Measurements from ENCODE around the gene ABO.
"Not testable (repeated sequence)": the region's sequence is repeated elsewhere in the genome, so short reads cannot be mapped to it uniquely, and the experiment has no call there.

ABO gene
- total RNA-seq, result 0 to 0.12 reads per million in 2 experiments

DNA sequence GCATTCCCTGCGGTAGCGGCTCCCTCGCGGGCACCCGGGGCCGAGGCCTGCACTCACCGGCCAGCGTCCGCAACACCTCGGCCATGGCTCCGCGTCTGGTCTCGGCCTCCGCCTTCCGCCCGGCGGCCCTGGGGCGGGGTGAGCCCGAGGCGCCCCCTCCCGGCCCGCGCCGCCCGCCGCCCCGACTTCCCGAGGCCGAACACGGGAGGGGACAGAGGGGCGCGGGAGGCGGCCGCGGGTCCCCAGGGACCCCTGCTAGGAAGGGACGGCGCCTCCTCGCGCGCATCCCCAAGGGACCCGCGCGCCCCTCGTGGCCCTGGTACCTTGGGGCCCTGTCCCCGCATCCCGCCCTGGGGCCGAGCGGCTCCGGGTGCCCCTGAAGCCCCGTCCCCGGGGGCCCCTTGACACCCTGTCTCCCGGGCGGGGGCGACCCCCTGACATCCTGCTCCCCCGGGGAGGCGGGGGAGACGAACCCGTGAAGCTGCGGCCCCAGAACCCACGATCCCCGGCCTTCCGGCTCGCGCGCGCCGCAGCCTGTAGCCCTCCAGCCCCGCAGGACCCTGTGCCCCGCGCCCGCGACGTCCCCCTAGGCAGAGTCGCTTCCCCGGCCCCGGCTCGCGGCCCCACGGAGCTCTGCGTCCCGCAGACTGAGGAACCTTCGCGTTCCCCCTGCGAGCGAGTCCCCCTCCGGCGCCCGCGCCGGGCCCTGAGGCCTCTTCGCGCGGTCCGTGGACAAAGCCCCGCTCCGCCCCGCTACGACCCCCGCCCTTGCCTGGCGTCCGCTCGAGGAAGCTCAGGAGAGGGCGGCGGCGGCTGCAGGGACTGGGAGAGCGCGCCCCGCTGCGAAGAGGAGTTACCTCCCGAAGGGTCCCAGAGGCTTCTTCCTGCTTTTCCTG lies at the start of gene ABO:
Gene ABO, minus strand, starts transcription at position 97 of the 896 bp plus-strand sequence.
- DNase-seq (ENCODE audit: low read depth), result no peak

DNA sequence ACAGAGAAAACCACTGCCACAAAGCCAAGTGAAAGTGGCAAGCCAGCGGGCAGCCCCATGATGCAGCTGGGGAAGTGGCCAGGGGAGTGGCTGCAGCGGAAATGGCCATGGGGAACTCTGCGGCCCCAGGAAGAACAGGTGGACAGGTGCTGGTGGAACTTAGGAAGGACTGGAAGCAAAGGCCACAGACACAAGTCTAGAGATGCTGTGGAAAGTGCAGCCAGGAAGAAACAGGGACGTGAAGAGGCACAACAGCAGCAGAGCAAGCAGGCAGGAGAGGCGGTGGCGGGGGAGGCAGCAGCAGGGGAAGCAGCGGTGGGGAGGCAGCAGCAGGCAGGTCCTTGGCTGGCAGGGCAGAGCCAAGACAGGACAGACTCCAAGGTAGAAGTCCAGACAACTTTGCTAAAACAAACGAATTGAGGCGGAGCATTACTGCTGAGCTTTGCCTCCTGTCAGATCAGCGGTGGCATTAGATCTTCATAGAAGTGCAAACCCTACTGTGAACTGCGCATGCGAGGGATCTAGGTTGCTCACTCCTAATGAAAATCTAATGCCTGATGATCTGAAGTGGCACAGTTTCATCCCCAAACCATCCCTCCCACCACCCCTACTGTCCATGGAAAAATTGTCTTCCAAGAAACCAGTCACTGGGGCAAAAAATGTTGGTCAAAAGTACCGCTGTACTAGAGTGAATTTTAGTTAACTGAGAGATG lies 49.1 kb upstream of the ABO start:
- DNase-seq (ENCODE audit: low read depth), result no peak

- no peak for DNase-seq (ENCODE audit: low read depth)
Observed at GRCh38 chr9:133323211-133323610, 48.2 kb upstream of the ABO start.

GRCh38 chr9:133322701-133323100 lies 47.7 kb upstream of the ABO start:
- DNase-seq (ENCODE audit: low read depth), result no peak

GRCh38 chr9:133321411-133321935 lies 46.5 kb upstream of the ABO start:
- no peak for DNase-seq (ENCODE audit: low read depth)

GRCh38 chr9:133320421-133320881 lies 45.5 kb upstream of the ABO start:
- no peak for DNase-seq (ENCODE audit: low read depth)

GRCh38 chr9:133317551-133317950 lies 42.5 kb upstream of the ABO start:
- not testable (repeated sequence) for DNase-seq (ENCODE audit: low read depth)

- DNase-seq (ENCODE audit: low read depth), result no peak
Observed at GRCh38 chr9:133315997-133316396, 41.0 kb upstream of the ABO start.

- no peak for DNase-seq (ENCODE audit: low read depth)
Observed at GRCh38 chr9:133309608-133310007, 34.6 kb upstream of the ABO start.

GRCh38 chr9:133307301-133307700 lies 32.3 kb upstream of the ABO start:
- DNase-seq (ENCODE audit: low read depth), result no peak

DNA sequence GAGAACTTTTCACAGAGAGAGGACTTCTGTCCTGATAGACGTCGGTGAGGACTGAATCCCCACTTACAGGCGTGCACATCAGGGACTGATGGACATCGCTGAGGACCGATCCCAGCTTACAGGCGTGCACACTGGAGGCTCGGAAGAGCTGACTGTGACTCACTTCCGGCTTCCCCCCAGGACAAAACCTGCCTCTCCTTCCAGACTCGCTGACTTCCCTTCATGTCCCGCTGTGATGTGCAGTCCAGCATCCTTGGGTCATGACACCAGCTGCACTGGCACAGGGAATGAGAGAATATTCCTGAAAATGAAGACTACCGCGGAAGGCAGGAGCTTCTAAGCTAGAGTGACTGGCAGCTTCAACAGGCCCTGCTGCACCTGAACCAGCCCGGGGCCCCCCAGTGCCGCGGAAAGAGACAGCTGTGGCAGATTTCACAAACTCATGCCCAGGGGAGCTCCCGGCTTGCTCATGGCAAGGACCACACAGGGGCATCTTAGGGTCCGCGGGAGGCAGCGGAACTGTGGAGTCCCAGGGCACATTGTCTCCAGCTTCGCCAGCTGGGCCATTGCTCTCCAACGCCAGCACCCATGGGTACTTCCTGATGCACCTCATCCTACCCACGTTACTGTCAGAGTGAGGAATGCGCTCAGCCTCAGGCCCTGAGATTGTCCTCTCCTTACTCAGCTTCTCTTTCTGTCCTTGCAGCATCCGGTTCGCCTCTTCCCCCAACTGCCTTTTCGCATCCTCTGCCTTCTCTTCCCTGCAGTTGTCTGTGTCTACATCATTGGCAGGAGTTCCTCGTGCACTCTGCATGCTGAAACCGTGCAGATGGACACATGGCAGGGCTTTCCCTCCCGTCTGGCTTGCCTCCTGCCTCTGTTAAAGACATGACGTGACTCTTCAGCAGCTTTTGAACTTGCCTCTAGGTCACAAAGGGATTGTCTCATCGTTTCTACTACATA lies 31.5 kb upstream of the ABO start:
- no peak for DNase-seq (ENCODE audit: low read depth)

DNA sequence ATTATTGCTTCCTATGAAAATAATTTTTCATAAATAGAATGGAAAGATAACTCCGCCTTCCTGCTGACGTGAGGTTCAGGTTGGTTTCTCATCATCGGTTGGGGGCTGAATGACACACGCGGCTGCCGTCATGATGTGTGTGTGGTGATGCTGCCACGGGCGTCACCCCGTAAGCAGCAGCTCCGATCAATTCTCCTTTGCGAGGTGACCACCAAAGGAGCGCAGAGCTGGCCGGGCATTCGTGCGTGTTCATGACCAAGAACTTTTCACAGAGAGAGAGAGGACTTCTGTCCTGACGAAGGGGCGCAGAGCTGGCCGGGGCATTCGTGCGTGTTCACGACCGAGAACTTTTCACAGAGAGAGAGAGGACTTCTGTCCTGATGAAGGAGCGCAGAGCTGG lies 30.7 kb upstream of the ABO start:
- no peak for DNase-seq (ENCODE audit: low read depth)

- DNase-seq (ENCODE audit: low read depth), result no peak
Observed at GRCh38 chr9:133304477-133305377, 29.7 kb upstream of the ABO start.

DNA sequence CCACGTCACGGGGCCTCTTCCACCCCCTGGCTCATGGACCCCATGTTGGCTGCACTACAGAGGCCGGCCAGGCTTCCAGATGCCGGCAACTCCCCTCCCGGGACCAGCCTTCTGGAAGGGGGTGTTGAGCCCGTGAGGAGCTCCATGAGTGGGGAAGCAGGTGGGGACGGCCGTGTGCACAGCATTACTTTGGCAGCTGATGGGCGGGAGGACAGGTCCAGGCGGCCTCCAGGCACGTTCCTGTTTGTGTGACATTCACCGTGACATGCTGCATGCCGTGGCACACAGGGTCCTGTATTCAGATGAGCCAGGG lies 29.1 kb upstream of the ABO start:
- DNase-seq (ENCODE audit: low read depth), result no peak

DNA sequence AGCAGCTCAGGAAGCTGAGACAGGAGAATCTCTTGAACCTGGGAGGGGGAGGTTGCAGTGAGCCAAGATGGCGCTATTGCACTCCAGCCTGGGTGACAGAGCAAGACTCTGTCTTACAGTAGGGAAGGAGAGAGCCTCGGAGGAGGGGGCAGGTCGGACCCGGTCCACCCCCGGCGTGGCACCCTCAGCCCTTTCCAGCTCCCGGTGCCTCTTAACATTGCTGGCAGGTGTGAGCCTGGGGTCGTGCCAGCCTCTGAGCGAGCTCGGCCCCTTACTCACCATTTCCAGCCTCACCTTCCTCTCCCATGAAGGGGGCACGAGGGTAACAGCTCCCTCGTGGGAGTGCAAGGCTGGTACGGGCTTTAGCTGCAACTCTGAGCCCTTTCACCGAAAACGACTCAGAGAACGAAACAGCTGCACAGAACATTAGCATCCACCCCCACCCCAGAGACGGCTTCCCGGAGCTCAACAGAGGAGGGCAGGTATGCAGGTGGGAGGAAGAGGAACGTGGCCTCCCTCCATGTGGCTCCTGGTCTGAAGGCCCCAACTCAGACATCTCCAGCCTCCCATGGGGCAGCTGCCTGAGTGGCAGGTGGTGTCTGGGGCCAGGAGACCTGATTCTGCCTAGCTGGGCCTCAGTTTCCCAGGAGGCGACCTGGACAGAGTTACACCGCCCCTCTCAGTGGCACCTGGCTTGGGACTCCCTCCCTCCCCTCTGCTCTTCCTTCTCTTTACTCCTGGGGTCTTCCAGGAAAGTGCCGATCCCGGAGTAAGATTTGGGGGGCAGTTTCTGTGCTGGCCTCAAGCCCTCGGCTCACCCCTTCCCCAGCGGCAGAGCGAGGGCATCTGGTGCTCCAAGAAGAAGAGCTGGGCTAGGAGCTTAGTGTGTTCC lies 28.5 kb upstream of the ABO start:
- DNase-seq (ENCODE audit: low read depth), result no peak

DNA sequence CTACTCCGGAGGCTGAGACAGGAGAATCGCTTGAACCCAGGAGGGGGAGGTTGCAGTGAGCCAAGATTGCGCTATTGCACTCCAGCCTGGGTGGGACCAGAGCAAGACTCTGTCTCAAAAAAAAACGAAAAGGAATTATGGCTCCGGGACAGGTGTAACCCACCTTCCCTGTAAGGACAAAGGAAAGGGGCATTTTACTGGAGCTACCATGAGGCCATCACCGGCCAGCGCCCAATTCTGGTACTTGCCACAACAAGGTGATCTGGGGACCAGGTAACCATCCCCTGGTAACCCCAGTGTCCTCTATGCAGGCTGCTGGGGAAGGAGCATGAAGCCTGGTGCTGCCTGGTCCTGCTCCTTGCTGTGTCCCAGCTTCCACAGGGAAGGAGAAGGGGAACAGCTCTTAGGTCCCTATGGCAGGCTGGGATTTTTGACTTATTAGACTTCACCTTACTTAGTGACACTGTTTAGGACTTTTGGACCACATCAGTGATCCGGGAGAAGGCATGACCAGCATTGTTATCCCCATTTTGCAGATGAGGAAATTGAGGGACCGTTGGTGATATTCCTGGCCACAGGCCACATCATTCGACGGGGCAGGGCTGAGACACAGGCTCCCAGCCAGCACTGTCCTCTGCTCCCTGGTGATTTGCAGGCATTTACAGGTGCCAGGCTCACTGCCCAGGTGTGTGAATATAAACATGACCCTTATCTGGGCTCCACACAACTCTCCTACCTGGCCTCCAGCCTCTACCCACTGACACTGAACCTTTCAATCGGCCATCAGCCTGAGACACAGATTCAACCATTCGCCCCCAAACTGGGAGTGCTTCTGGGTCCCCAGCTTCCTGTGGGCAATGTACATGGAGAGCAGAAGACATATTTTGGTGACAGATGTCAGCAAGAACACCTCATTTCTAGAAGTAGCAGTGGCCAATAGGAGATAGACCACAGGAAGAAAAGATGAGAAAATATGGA lies 26.5 kb upstream of the ABO start:
- DNase-seq (ENCODE audit: low read depth), result no peak

DNA sequence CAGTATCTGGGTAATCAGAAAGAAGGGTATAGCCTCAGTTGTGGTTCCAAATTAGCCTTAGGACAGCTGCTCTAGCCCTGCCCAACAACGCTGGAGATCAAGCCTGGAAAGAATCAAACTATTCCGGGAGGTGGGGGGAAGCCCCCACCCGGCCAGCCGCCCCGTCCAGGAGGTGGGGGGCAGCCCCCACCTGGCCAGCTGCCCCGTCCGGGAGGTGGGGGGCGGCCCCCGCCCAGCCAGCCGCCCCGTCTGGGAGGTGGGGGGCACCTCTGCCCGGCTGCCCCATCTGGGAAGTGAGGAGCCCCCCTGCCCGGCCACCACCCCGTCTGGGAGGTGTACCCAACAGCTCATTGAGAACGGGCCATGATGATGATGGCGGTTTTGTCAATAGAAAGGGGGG lies 25.0 kb upstream of the ABO start:
- DNase-seq (ENCODE audit: low read depth), result not testable (repeated sequence)

DNA sequence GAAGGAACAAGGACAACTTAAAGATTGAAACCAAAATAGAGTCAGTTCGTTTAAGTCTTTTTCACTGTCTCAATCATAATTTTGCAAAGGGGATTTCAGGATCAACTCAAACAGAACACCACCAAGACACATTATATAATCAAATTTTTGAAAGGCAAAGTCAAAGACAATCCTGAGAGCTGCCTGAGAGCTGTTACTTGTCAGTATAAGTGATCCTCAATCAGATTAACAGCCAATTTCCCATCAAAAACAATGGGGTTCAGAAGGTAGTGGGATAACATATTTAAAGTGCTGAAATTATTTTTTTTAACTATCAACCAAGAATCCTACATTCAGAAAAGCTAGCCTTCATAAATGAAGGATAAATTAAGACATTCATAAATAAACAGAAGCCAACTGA lies 19.3 kb upstream of the ABO start:
- no peak for DNase-seq (ENCODE audit: low read depth)
